Cardiac muscle cell (in vitro differentiated cells and primary cell): ENCODE measurements around the gene MAGEC1. TPM values are rescaled to one million over a fixed set of nuclear protein-coding genes. Genes with fewer than 3 reads are reported as not detected.

Experiments used
- DNase-seq, 2 donors: peaks; one replicate each; pipeline versions ENCODE4 v3.0.0 to v3.0.0-alpha.2; 2010 to 2017; ENCODE audit warnings: low read depth in 1 of 2, low spot score in 1 of 2
- H3K27ac ChIP-seq: fragments of 200-600 bp; sonication (generic); 2 replicates; pipeline ENCODE4 v1.5.1; 2016
- H3K27me3 ChIP-seq: fragments of 200-600 bp; sonication (generic); 2 replicates; pipeline ENCODE4 v1.6.0; 2016; ENCODE audit warnings: control low read depth
- H3K36me3 ChIP-seq: fragments of 200-600 bp; sonication (generic); 2 replicates; pipeline ENCODE4 v1.5.1; 2016; ENCODE audit warnings: control low read depth
- H3K4me1 ChIP-seq: fragments of 200-600 bp; sonication (generic); 2 replicates; pipeline ENCODE4 v1.8.1; 2017; ENCODE audit warnings: low read depth, mild to moderate bottlenecking, mixed run types
- H3K4me3 ChIP-seq: fragments of 200-600 bp; sonication (generic); 2 replicates; pipeline ENCODE4 v1.5.1; 2016; ENCODE audit warnings: mild to moderate bottlenecking
- H3K9me3 ChIP-seq: fragments of 200-600 bp; sonication (generic); 2 replicates; pipeline ENCODE4 v1.5.1; 2017; ENCODE audit warnings: low read depth, mild to moderate bottlenecking, control low read depth
- polyA plus RNA-seq: library from polyadenylated mRNA; unstranded; fragments of >200 nt; fragmentation: Nextera tagmentation; extraction: Ambion mirVana; gene quantifications from 2 replicates; pipeline ENCODE4 v1.2.1, GENCODE V29; 2016
- total RNA-seq: library from RNA; depleted of rRNA; stranded (reverse); fragments of >200 nt; gene quantifications from 2 replicates; pipeline ENCODE4 v1.2.3, GENCODE V29; 2016
- TF ChIP-seq, protein P1 (sequence below): IDR thresholded peaks from 2 replicates; pipeline ENCODE4 v1.5.1; 2012; ENCODE audit warnings: low read depth, mild to moderate bottlenecking, low read length

MAGEC1 gene
- total and polyA plus RNA-seq, 2 experiments from 2014 or later = not detected

DNA sequence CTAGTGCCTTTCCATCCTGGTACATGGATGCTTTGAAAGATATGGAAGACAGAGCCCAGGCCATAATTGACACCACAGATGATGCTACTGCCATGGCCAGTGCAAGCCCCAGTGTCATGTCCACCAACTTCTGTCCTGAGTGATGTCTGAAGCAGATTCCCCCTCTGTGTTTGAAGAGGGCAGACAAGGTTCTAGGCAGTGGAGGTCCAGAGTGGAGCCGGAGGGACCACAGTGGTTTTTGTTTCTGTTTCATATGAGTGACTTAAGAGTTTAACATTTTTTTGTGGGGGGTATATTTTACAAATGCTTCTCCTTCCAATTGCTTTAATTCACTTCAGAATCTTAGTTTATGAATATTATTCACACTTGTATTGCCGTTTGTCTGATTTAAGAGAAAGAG is 6.0 kb upstream of the MAGEC1 start:
- no peaks in the 10 kb centered on the region for H3K27me3 ChIP-seq
- TF ChIP-seq, protein P1, sequence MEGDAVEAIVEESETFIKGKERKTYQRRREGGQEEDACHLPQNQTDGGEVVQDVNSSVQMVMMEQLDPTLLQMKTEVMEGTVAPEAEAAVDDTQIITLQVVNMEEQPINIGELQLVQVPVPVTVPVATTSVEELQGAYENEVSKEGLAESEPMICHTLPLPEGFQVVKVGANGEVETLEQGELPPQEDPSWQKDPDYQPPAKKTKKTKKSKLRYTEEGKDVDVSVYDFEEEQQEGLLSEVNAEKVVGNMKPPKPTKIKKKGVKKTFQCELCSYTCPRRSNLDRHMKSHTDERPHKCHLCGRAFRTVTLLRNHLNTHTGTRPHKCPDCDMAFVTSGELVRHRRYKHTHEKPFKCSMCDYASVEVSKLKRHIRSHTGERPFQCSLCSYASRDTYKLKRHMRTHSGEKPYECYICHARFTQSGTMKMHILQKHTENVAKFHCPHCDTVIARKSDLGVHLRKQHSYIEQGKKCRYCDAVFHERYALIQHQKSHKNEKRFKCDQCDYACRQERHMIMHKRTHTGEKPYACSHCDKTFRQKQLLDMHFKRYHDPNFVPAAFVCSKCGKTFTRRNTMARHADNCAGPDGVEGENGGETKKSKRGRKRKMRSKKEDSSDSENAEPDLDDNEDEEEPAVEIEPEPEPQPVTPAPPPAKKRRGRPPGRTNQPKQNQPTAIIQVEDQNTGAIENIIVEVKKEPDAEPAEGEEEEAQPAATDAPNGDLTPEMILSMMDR = no peak
- no peak overlapping the region for H3K27ac ChIP-seq
- H3K4me3 ChIP-seq = no peak overlapping the region
- no peaks in the 10 kb centered on the region for H3K9me3 ChIP-seq
- DNase-seq = no peak
- no peaks in the 10 kb centered on the region for H3K36me3 ChIP-seq
- H3K4me1 ChIP-seq = no peaks in the 10 kb centered on the region

DNA sequence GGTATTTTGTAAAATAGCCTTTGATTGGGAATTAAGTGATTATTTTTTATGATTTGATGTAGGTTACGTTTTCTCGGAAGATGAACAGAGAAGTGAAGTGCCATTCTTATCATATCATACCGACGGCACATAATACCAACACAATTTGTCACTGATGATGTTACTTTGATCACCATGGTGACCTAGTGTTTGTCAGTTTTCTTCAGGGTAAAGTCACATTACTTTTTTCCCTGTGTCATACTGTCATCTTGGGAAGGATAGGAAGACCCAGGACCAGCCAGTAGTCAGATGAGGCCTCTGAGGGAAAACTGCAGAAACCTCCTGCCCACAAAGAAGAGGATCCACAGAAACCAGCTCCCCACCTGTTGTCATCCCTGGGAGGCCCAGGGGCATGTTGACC is 1.3 kb upstream of the MAGEC1 start:
- TF ChIP-seq, protein P1 = no peak
- DNase-seq = no peak
- Histone ChIP-seq H3K4me3 (no peak overlapping the region), H3K27ac (no peak overlapping the region), H3K36me3 (no peaks in the 10 kb centered on the region), H3K27me3 (no peaks in the 10 kb centered on the region), H3K4me1 (no peaks in the 10 kb centered on the region), H3K9me3 (no peaks in the 10 kb centered on the region)

DNA sequence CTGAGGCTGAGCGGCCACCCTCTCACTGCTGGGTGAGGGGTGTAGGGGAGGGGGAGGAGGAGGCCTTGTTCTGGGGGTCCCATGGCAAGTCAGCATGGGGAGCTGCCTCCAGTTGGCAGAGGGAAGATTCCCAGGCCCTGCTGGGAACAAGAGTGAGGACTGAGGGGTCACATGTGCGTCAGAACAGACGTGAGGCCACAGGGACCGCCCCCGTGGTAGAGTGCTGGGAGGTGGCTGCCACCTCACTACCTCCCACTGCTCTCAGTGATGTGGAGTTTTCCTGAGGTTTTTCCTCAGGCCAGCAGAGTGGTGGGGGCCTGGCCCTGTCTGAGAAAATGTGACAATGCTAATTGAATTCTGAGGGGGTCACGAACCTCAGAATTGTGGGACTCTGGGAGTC is 568 bp downstream of the MAGEC1 start:
- DNase-seq = no peak
- Histone ChIP-seq H3K4me3 (no peak overlapping the region), H3K4me1 (no peaks in the 10 kb centered on the region), H3K9me3 (no peaks in the 10 kb centered on the region), H3K27ac (no peak overlapping the region), H3K36me3 (no peaks in the 10 kb centered on the region), H3K27me3 (no peaks in the 10 kb centered on the region)
- TF ChIP-seq, protein P1 = no peak

DNA sequence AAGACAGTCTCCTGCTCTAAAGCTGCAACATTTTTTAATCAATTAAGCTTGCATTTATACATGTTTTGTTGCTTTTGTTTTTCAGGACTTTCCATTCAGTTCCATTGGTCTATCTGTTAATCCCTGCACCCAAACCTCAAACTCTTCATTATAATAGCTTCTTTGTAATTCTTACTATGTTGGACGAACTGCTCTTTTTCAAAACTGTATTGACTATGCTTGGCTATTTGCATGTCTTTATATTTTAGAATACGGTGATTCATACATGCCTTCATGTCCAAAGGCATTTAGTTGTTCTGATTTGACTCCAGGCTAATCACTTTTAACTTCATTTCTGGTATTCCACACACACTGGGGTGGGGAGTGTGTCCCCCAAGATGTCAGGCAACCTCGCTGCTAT is 14.1 kb downstream of the MAGEC1 start:
- DNase-seq = no peak
- no peaks in the 10 kb centered on the region for H3K9me3 ChIP-seq
- H3K4me1 ChIP-seq = no peaks in the 10 kb centered on the region
- H3K4me3 ChIP-seq = no peak overlapping the region
- TF ChIP-seq, protein P1 = no peak
- no peak overlapping the region for H3K27ac ChIP-seq
- H3K36me3 ChIP-seq = no peaks in the 10 kb centered on the region
- no peaks in the 10 kb centered on the region for H3K27me3 ChIP-seq

DNA sequence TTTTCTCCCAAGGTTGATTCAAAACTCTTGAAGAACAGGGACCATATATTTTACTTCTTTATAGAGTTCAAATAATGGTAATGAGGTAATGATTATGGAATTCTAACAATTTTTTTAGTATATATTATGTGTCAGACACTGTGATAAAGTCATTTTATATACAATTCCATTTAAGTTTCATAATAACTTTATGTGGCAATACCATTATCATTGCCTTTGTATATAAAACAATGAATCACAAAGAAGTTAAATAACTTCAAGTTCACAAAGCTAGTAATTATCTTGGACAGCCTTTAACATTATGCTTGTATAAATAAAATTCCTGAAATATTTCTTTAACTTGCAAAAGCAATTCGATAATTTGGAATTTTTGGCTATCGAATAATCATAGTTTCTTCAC is 20.6 kb downstream of the MAGEC1 start:
- DNase-seq = no peak
- H3K36me3 ChIP-seq = no peaks in the 10 kb centered on the region
- H3K27me3 ChIP-seq = no peaks in the 10 kb centered on the region
- H3K27ac ChIP-seq = no peak overlapping the region
- no peaks in the 10 kb centered on the region for H3K4me1 ChIP-seq
- H3K9me3 ChIP-seq = no peaks in the 10 kb centered on the region
- TF ChIP-seq, protein P1 = no peak
- H3K4me3 ChIP-seq = no peak overlapping the region

DNA sequence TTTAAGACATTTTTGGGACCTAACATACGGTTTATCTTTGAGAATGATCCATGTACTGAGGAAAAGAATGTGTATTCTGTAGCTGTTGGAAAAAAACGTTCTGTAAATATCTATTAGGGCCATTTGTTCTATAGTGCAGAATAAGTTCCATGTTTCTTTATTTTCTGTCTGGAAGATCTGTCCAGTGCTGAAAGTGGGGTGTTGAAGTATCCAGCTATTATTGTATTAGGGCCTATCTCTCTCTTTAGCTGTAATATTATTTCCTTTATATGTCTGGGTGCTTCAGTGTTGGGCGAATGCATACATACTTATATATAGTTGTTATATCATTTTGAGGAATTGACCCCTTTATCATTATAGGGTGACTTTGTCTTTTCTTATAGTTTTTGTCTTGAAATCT is 24.7 kb downstream of the MAGEC1 start:
- TF ChIP-seq, protein P1 = no peak
- no peak overlapping the region for H3K4me3 ChIP-seq

More for the DNA sequence above, 24.7 kb downstream of the MAGEC1 start:
- Histone ChIP-seq H3K27me3 (no peaks in the 10 kb centered on the region), H3K36me3 (no peaks in the 10 kb centered on the region), H3K9me3 (no peaks in the 10 kb centered on the region), H3K4me1 (no peaks in the 10 kb centered on the region), H3K27ac (no peak overlapping the region)
- DNase-seq = no peak
